WERI-Rb-1 (cell line): Measurements from ENCODE around the gene PCP2.

Source experiments
- DNase-seq: peaks from one replicate; pipeline ENCODE4 v3.0.0-alpha.2; 2020
- H3K27ac ChIP-seq: fragments of 250-450 bp; sonication (Bioruptor Pico); 2 replicates; pipeline ENCODE4 v1.5.1; 2020; ENCODE audit warnings: mild to moderate bottlenecking, moderate library complexity
- H3K27me3 ChIP-seq: fragments of 250-450 bp; sonication (Bioruptor Pico); 2 replicates; pipeline ENCODE4 v1.5.1; 2021; ENCODE audit warnings: mild to moderate bottlenecking, low read depth, moderate library complexity; ENCODE audit not compliant: insufficient read depth, severe bottlenecking
- H3K36me3 ChIP-seq: fragments of 250-450 bp; sonication (Bioruptor Pico); 2 replicates; pipeline ENCODE4 v1.5.1; 2020; ENCODE audit warnings: mild to moderate bottlenecking, moderate library complexity
- H3K4me3 ChIP-seq: 2 replicates; pipeline ENCODE4 v1.5.1; 2011; ENCODE audit warnings: low read depth, mild to moderate bottlenecking, control low read depth, low read length
- H3K9me3 ChIP-seq: fragments of 250-450 bp; sonication (Bioruptor Pico); 2 replicates; pipeline ENCODE4 v1.5.1; 2021; ENCODE audit warnings: mild to moderate bottlenecking, moderate library complexity; ENCODE audit not compliant: severe bottlenecking
- CTCF ChIP-seq: IDR thresholded peaks from 2 replicates; pipeline ENCODE4 v1.5.1; 2011; ENCODE audit warnings: low read depth, mild to moderate bottlenecking, control low read depth, inconsistent platforms, low read length

The PCP2 gene

DNA sequence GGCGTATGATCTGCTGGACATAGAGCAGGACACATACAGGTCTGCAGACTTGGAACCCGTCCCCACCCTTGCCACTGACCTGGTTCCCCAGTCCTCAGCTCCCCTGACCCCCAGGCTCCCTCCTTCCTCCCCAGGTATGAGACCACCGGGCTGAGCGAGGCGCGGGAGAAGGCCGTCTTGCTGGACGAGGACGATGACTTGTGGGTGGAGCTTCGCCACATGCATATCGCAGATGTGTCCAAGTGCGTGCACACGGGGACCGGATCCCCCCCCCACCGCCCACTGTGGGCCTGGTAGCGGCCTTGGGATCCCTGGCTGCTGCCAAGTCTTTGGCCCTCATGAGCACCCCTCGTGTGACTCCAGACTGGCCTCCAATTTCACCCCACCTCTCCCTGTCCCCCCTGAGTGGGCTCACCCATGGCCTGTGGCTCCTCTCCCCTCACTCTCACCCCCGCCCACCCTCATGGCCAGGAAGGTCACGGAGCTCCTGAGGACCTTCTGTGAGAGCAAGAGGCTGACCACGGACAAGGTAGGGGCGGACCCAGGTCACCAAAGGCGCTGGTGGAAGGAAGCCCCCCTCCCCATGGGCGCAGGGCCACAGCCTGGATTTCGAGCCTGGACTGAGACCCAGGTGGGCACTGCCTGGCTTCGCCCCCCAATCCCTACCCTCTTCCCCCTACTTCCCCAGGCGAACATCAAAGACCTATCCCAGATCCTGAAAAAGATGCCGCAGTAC, 8.9 kb upstream of the PCP2 start:
- no peak for DNase-seq
- no peaks in the 10 kb centered on the region for H3K9me3 ChIP-seq
- no peak for TF ChIP-seq CTCF
- H3K36me3 ChIP-seq, result no peaks in the 10 kb centered on the region
- H3K27me3 ChIP-seq, result no peaks in the 10 kb centered on the region
- no peak overlapping the region for H3K27ac ChIP-seq
- H3K4me3 ChIP-seq, result no peak overlapping the region

- Histone ChIP-seq H3K9me3 (no peaks in the 10 kb centered on the region), H3K27me3 (no peaks in the 10 kb centered on the region), H3K36me3 (no peaks in the 10 kb centered on the region), H3K27ac (no peak overlapping the region), H3K4me3 (no peak overlapping the region)
- TF ChIP-seq CTCF, result peak; percentile 64
- peak; percentile 63 for DNase-seq
Measured at GRCh38 chr19:7641290-7642276, 8.1 kb upstream of the PCP2 start.

DNA sequence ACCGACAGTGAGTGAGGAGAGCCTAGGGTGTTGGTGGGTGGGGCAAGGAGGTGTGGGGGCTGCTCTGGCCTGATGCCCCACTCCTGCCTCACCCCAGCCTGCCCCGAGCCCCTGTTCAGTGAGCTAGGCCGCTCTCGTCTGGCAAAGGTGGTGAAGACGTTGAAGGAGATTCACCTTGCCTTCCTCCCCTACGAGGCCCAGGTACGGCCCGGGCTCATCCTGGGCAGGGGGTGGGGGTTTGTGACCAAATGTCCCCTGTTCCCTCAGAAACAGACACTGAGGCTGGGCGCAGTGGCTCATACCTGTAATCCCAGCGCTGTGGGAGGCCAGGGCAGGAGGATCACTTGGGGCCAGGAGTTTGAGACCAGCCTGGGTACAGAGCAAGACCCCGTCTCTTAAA, 7.3 kb upstream of the PCP2 start:
- no peak overlapping the region for H3K27ac ChIP-seq
- H3K4me3 ChIP-seq, result no peak overlapping the region
- H3K9me3 ChIP-seq, result no peaks in the 10 kb centered on the region
- no peaks in the 10 kb centered on the region for H3K27me3 ChIP-seq
- no peaks in the 10 kb centered on the region for H3K36me3 ChIP-seq
- no peak for DNase-seq
- no peak for TF ChIP-seq CTCF

DNA sequence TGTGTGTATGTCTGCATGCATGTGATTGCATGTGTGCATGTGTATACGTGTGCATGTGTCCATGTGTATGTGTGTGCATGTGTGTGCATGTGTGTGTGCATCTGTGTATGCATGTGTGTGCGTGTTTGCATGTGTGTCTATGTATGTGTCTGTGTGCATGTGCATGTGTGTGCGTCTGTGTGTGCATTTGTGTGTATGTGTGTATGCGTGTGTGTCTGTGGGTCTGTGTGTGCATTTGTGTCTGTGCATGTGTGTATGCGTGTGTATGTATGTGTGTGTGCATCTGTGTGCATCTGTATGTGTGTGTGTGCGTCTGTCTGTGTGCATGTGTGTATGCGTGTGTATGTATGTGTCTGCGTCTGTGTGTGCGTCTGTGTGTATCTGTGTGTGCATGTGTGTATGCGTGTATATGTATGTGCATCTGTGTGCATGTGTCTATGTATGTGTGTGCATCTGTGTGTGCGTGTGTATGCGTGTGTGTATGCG, 6.4 kb upstream of the PCP2 start:
- no peaks in the 10 kb centered on the region for H3K36me3 ChIP-seq
- no peak overlapping the region; the same call in 1 of the 2 replicates for H3K27ac ChIP-seq
- no peaks in the 10 kb centered on the region for H3K27me3 ChIP-seq
- TF ChIP-seq CTCF, result no peak
- H3K9me3 ChIP-seq, result no peaks in the 10 kb centered on the region
- H3K4me3 ChIP-seq, result no peak overlapping the region
- no peak for DNase-seq

DNA sequence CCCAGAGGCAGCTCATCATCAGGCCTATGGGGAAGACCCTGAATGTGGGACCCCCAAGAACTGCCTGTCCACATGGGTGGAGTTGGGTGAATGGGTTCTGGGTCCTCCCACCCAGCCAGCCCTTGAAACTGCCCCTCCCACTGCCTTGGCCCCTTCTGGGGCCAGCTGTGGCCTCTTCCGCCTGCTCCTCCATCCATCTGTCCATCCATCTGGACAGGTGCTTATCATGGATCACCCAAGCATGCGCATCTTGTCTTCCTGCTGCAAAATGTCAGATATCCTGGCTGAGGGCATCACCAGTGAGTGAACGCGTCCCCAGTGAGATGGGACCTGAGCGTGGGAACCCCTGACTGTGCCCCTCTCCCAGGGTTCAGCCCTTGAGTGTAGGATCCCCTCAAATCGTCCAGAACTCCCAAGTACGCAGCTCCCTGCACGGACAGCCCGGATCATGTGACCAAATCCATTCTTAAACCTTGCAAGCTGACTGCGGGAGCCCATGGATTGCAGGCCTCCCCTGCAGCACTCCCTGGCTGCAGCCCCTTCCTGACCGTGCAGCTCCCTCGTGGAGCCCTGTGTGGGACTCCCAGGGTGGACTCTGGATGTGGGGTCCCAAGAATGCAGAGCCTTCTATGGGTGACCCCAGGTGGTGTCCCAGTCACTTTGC, 5.4 kb upstream of the PCP2 start:
- DNase-seq, result peak; percentile 83
- TF ChIP-seq CTCF, result no peak
- H3K9me3 ChIP-seq, result no peaks in the 10 kb centered on the region
- H3K27ac ChIP-seq, result peak overlapping the region; percentile 87
- H3K4me3 ChIP-seq, result peak overlapping the region; percentile 36
- H3K27me3 ChIP-seq, result no peaks in the 10 kb centered on the region
- H3K36me3 ChIP-seq, result no peaks in the 10 kb centered on the region
